Measurements from ENCODE around the gene TAGLN. TPM values are rescaled to one million over a fixed set of nuclear protein-coding genes. Genes with fewer than 3 reads are reported as not detected.

The TAGLN gene
- total RNA-seq, 5 donors from 2014 or later (not counting 1 experiment from before 2014, with no cell fraction given) = 8.5 to 19.7 (median 13.4) TPM

DNA sequence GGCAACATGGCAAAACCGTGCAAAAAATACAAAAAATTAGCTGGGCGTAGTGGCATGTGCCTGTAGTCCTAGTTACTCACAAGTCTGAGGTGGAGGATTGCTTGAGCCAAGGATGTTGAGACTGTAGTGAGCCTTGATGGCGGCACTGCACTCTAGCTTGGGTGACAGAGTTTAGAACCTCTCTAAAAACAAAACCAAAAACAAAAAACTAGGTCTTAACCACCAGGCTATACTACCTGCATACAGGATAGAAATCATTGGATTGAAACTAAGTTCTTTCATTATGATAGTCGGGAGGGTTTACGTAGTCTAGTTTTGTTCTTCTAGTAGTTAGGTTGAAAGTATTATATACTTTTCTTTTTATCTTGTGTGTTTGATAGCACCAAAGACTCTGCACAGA lies 39.1 kb downstream of the TAGLN start:
- Mint-ChIP-seq H3K27ac (no peak overlapping the region), H3K9me3 (no peaks in the 10 kb centered on the region), H3K27me3 (no peaks in the 10 kb centered on the region), H3K4me1 (peaks cover 13 to 16% (median 14%) of the 10 kb centered on the region in 3 donors), H3K4me3 (no peak overlapping the region), H3K36me3 (peaks cover 15% of the 10 kb centered on the region)
- Histone ChIP-seq H3K4me3 (ENCODE audit: control insufficient read depth in 1 of 2, extremely low read depth in 1 of 2, low read length in 1 of 2) (no peak overlapping the region), H3K27ac (ENCODE audit: low read length) (no peak overlapping the region), H3K4me1 (ENCODE audit: control insufficient read depth in 1 of 2, extremely low read depth in 1 of 2, insufficient read depth in 2 of 2, low read length in 2 of 2) (peaks cover under 1 to 4% of the 10 kb centered on the region in 2 experiments), H3K27me3 (replicated peaks in 1 of 2; ENCODE audit: control insufficient read depth in 2 of 2, extremely low read depth in 1 of 2, insufficient read depth in 2 of 2, low read length in 1 of 2) (no peaks in the 10 kb centered on the region), H3K36me3 (ENCODE audit: control insufficient read depth in 2 of 2, extremely low read depth in 1 of 2, insufficient read depth in 1 of 2, low read length in 1 of 2) (peaks cover 11 to 14% of the 10 kb centered on the region in 2 donors), H3K9me3 (no peaks in the 10 kb centered on the region)
- ATAC-seq (replicated peaks in 1 of 4) (no peak), DNase-seq (no peak)
- CTCF ChIA-PET = no interaction called here
- POLR2A ChIA-PET = no interaction called here
- 100% methylated on average over 2 of the region's 5 CpGs for WGBS (ENCODE audit: insufficient coverage)

DNA sequence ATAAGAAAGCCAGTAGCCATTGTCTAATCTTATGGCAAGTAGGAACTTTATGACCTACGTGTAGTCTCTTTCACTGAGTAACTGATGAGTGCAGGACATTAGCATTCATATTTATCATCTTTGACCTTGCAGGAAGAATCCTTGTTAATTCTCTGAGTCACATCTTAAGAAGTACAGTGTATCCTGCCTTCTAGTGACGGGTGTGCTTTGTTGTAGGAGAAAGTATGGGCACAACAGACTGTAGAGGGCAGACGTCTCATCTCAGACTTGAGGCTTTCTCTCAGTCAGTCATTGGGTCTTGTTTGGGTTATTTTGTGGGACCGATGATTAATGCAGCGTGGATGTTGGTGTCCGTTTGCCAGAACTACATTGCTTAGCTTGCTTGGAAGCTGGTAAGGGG lies 40.1 kb downstream of the TAGLN start:
- CTCF ChIA-PET = interaction anchor here in 1 of 2 donors (1.2 kb wide), 1 partner anchor 13 kb away, joined by 3 read pairs; no protein-coding TSS in a partner anchor
- Mint-ChIP-seq H3K4me1 (peaks cover 2 to 5% (median 3%) of the 10 kb centered on the region in 3 donors), H3K4me3 (no peak overlapping the region), H3K9me3 (no peaks in the 10 kb centered on the region), H3K36me3 (peaks cover 18% of the 10 kb centered on the region), H3K27me3 (no peaks in the 10 kb centered on the region), H3K27ac (no peak overlapping the region)
- Histone ChIP-seq H3K27ac (ENCODE audit: low read length) (no peak overlapping the region), H3K4me1 (ENCODE audit: control insufficient read depth in 1 of 2, extremely low read depth in 1 of 2, insufficient read depth in 2 of 2, low read length in 2 of 2) (no peaks in the 10 kb centered on the region), H3K4me3 (ENCODE audit: control insufficient read depth in 1 of 2, extremely low read depth in 1 of 2, low read length in 1 of 2) (no peak overlapping the region), H3K9me3 (no peaks in the 10 kb centered on the region), H3K27me3 (replicated peaks in 1 of 2; ENCODE audit: control insufficient read depth in 2 of 2, extremely low read depth in 1 of 2, insufficient read depth in 2 of 2, low read length in 1 of 2) (no peaks in the 10 kb centered on the region), H3K36me3 (ENCODE audit: control insufficient read depth in 2 of 2, extremely low read depth in 1 of 2, insufficient read depth in 1 of 2, low read length in 1 of 2) (peaks cover 11 to 18% of the 10 kb centered on the region in 2 donors)
- no peak for DNase-seq
- no peak for ATAC-seq (replicated peaks in 1 of 4)
- POLR2A ChIA-PET = no interaction called here
- WGBS (ENCODE audit: insufficient coverage) = 89% methylated on average over 5 of the region's 6 CpGs

DNA sequence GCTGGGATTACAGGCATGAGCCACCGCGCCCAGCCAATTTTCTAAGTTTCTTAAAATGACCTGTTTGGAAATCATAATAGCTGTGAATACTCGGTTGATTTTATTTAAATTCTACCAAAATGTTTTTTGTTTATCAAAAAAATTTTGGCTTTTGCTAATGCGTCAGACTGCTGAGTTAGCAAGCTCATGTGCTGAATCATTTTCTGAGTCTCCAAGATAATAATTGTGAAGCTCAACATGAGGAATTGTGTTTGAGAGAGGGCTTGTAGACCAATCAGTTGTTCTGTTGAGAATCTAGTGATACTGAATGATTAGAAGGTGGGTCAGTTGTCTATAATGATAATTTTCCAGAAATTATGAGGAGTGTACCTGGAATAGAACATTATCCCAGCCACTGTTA lies 49.2 kb downstream of the TAGLN start:
- DNase-seq (no peak), ATAC-seq (replicated peaks in 1 of 4) (no peak)
- Histone ChIP-seq H3K27me3 (replicated peaks in 1 of 2; ENCODE audit: control insufficient read depth in 2 of 2, extremely low read depth in 1 of 2, insufficient read depth in 2 of 2, low read length in 1 of 2) (no peaks in the 10 kb centered on the region), H3K4me3 (ENCODE audit: control insufficient read depth in 1 of 2, extremely low read depth in 1 of 2, low read length in 1 of 2) (no peak overlapping the region), H3K36me3 (ENCODE audit: control insufficient read depth in 2 of 2, extremely low read depth in 1 of 2, insufficient read depth in 1 of 2, low read length in 1 of 2) (peaks cover 4 to 45% of the 10 kb centered on the region in 2 donors), H3K27ac (ENCODE audit: low read length) (no peak overlapping the region), H3K4me1 (ENCODE audit: control insufficient read depth in 1 of 2, extremely low read depth in 1 of 2, insufficient read depth in 2 of 2, low read length in 2 of 2) (no peaks in the 10 kb centered on the region), H3K9me3 (no peaks in the 10 kb centered on the region)
- ChIA-PET POLR2A (no interaction called here), CTCF (no interaction called here)
- H3K27me3 Mint-ChIP-seq = no peaks in the 10 kb centered on the region
- H3K4me1 Mint-ChIP-seq = no peaks in the 10 kb centered on the region
- H3K4me3 Mint-ChIP-seq = no peak overlapping the region
- H3K27ac Mint-ChIP-seq = no peak overlapping the region
- H3K9me3 Mint-ChIP-seq = no peaks in the 10 kb centered on the region
- H3K36me3 Mint-ChIP-seq = peaks cover 46% of the 10 kb centered on the region
- 100% methylated on average over 1 of the region's 4 CpGs for WGBS (ENCODE audit: insufficient coverage)

DNA sequence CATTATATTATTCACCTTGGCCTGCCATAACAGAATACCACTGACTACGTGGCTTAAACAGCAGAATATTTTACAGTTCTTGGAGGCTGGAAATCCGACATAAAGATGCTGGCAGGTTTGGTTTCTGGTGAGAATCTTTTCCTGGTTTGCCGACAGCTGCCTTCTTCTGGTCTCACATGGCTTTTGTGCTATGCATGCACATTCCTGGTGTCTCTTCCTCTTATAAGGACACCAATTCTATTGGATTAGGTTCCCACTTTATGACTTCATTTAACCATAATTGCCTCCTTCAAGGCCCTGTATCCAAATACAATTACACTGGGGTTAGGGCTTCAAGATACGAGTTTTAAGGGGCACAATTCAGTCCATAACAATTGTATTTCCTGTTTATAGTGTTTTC lies 50.4 kb downstream of the TAGLN start:
- H3K27ac ChIP-seq (ENCODE audit: low read length) = no peak overlapping the region
- ChIA-PET CTCF (no interaction called here), POLR2A (no interaction called here)
- Mint-ChIP-seq H3K27ac (no peak overlapping the region), H3K36me3 (peaks cover 44% of the 10 kb centered on the region), H3K4me3 (no peak overlapping the region), H3K9me3 (no peaks in the 10 kb centered on the region), H3K27me3 (no peaks in the 10 kb centered on the region), H3K4me1 (no peaks in the 10 kb centered on the region)
- ATAC-seq (replicated peaks in 1 of 4) (no peak), DNase-seq (no peak)
- H3K4me1 ChIP-seq (ENCODE audit: control insufficient read depth in 1 of 2, extremely low read depth in 1 of 2, insufficient read depth in 2 of 2, low read length in 2 of 2) = no peaks in the 10 kb centered on the region
- no peak overlapping the region for H3K4me3 ChIP-seq (ENCODE audit: control insufficient read depth in 1 of 2, extremely low read depth in 1 of 2, low read length in 1 of 2)
- no peaks in the 10 kb centered on the region for H3K9me3 ChIP-seq
- no peaks in the 10 kb centered on the region for H3K27me3 ChIP-seq (replicated peaks in 1 of 2; ENCODE audit: control insufficient read depth in 2 of 2, extremely low read depth in 1 of 2, insufficient read depth in 2 of 2, low read length in 1 of 2)
- WGBS (ENCODE audit: insufficient coverage) = 100% methylated on average over 1 of the region's 4 CpGs
- peaks cover 4 to 42% of the 10 kb centered on the region in 2 donors for H3K36me3 ChIP-seq (ENCODE audit: control insufficient read depth in 2 of 2, extremely low read depth in 1 of 2, insufficient read depth in 1 of 2, low read length in 1 of 2)

GRCh38 chr11:117251506-117251905 lies 52.3 kb downstream of the TAGLN start:
- H3K27me3 Mint-ChIP-seq = no peaks in the 10 kb centered on the region
- DNase-seq = no peak
- no peaks in the 10 kb centered on the region for H3K4me1 ChIP-seq (ENCODE audit: control insufficient read depth in 1 of 2, extremely low read depth in 1 of 2, insufficient read depth in 2 of 2, low read length in 2 of 2)
- ChIA-PET POLR2A (no interaction called here), CTCF (no interaction called here)
- H3K4me3 Mint-ChIP-seq = no peak overlapping the region
- no peak overlapping the region for H3K27ac ChIP-seq (ENCODE audit: low read length)
- no peak overlapping the region for H3K27ac Mint-ChIP-seq
- H3K36me3 ChIP-seq (ENCODE audit: control insufficient read depth in 2 of 2, extremely low read depth in 1 of 2, insufficient read depth in 1 of 2, low read length in 1 of 2) = peaks cover 0 to 28% of the 10 kb centered on the region in 2 donors
- H3K36me3 Mint-ChIP-seq = peaks cover 43% of the 10 kb centered on the region
- no peak for ATAC-seq (replicated peaks in 1 of 4)
- no peak overlapping the region for H3K4me3 ChIP-seq (ENCODE audit: control insufficient read depth in 1 of 2, extremely low read depth in 1 of 2, low read length in 1 of 2)
- no peaks in the 10 kb centered on the region for H3K9me3 Mint-ChIP-seq
- no peaks in the 10 kb centered on the region for H3K4me1 Mint-ChIP-seq
- H3K27me3 ChIP-seq (replicated peaks in 1 of 2; ENCODE audit: control insufficient read depth in 2 of 2, extremely low read depth in 1 of 2, insufficient read depth in 2 of 2, low read length in 1 of 2) = no peaks in the 10 kb centered on the region
- WGBS (ENCODE audit: insufficient coverage) = 81% methylated on average over 2 of the region's 10 CpGs
- no peaks in the 10 kb centered on the region for H3K9me3 ChIP-seq

- 71% methylated on average over 2 of the region's 3 CpGs for WGBS (ENCODE audit: insufficient coverage)
- Mint-ChIP-seq H3K4me3 (no peak overlapping the region), H3K27ac (no peak overlapping the region), H3K36me3 (peaks cover 42% of the 10 kb centered on the region), H3K4me1 (peaks cover 0 to 2% (median 0%) of the 10 kb centered on the region in 3 donors), H3K27me3 (no peaks in the 10 kb centered on the region), H3K9me3 (no peaks in the 10 kb centered on the region)
- Histone ChIP-seq H3K27me3 (replicated peaks in 1 of 2; ENCODE audit: control insufficient read depth in 2 of 2, extremely low read depth in 1 of 2, insufficient read depth in 2 of 2, low read length in 1 of 2) (no peaks in the 10 kb centered on the region), H3K4me3 (ENCODE audit: control insufficient read depth in 1 of 2, extremely low read depth in 1 of 2, low read length in 1 of 2) (no peak overlapping the region), H3K36me3 (ENCODE audit: control insufficient read depth in 2 of 2, extremely low read depth in 1 of 2, insufficient read depth in 1 of 2, low read length in 1 of 2) (peaks cover 0 to 5% of the 10 kb centered on the region in 2 donors), H3K9me3 (no peaks in the 10 kb centered on the region), H3K27ac (ENCODE audit: low read length) (no peak overlapping the region), H3K4me1 (ENCODE audit: control insufficient read depth in 1 of 2, extremely low read depth in 1 of 2, insufficient read depth in 2 of 2, low read length in 2 of 2) (no peaks in the 10 kb centered on the region)
- ChIA-PET POLR2A (no interaction called here), CTCF (interaction anchor here in 1 of 2 donors (0.7 kb wide), 1 partner anchor 1739 kb away, joined by 3 read pairs; no protein-coding TSS in a partner anchor)
- DNase-seq = no peak
- no peak for ATAC-seq (replicated peaks in 1 of 4)
These were observed 56.8 kb downstream of the TAGLN start for GRCh38 chr11:117255966-117256365.

DNA sequence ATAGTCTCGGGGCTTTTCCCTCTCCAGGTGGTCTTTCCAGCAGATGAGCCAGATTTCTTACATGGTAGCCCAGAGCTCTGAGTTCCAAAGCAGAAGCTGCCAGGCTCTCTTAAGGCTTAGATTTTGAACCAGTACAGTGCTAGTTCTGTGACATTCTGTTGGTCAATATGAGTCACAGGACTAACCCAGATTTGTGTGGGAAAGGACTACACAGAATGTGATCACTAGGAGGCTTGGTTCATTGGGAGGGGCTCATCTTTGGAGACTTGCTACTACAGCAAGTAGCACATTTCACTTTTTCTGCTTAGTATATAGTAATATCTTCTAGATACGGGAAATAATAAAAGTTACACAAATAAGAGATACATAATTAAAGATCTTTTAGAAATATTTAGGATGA lies 57.4 kb downstream of the TAGLN start:
- no peaks in the 10 kb centered on the region for H3K9me3 Mint-ChIP-seq
- Histone ChIP-seq H3K36me3 (ENCODE audit: control insufficient read depth in 2 of 2, extremely low read depth in 1 of 2, insufficient read depth in 1 of 2, low read length in 1 of 2) (peaks cover 0 to 5% of the 10 kb centered on the region in 2 donors), H3K9me3 (no peaks in the 10 kb centered on the region), H3K4me3 (ENCODE audit: control insufficient read depth in 1 of 2, extremely low read depth in 1 of 2, low read length in 1 of 2) (no peak overlapping the region), H3K4me1 (ENCODE audit: control insufficient read depth in 1 of 2, extremely low read depth in 1 of 2, insufficient read depth in 2 of 2, low read length in 2 of 2) (no peaks in the 10 kb centered on the region), H3K27me3 (replicated peaks in 1 of 2; ENCODE audit: control insufficient read depth in 2 of 2, extremely low read depth in 1 of 2, insufficient read depth in 2 of 2, low read length in 1 of 2) (no peaks in the 10 kb centered on the region), H3K27ac (ENCODE audit: low read length) (no peak overlapping the region)
- DNase-seq (no peak), ATAC-seq (replicated peaks in 1 of 4) (no peak)
- POLR2A ChIA-PET = no interaction called here
- H3K36me3 Mint-ChIP-seq = peaks cover 40% of the 10 kb centered on the region
- H3K4me3 Mint-ChIP-seq = no peak overlapping the region
- no peak overlapping the region for H3K27ac Mint-ChIP-seq
- CTCF ChIA-PET = no interaction called here
- H3K27me3 Mint-ChIP-seq = no peaks in the 10 kb centered on the region
- WGBS (ENCODE audit: insufficient coverage) = no CpG with 5 or more reads among the region's 2 CpGs
- H3K4me1 Mint-ChIP-seq = peaks cover 0 to 2% (median 0%) of the 10 kb centered on the region in 3 donors
